Gastrocnemius medialis (tissue), 4 donors: Measurements from ENCODE around the gene PTGIS.

Experiments
- CTCF ChIP-seq, 5 experiments: fragments of 450-650 bp in 3 of 5; fragments of 200-600 bp in 2 of 5; sonication (generic) in 2 of 5; IDR thresholded peaks in 4 of 5; conservative IDR thresholded peaks in 1 of 5; 1 replicate in 4 of 5; 2 replicates in 1 of 5; pipeline ENCODE4 v1.5.1; 2016 to 2019; ENCODE audit warnings: antibody characterized with exemption in 5 of 5, mild to moderate bottlenecking in 3 of 5, moderate library complexity in 3 of 5
- POLR2A ChIP-seq, 2 donors: fragments of 450-650 bp; IDR thresholded peaks; one replicate each; pipeline ENCODE4 v1.6.1; 2017; ENCODE audit warnings: antibody characterized with exemption in 2 of 2, mild to moderate bottlenecking in 2 of 2, moderate library complexity in 2 of 2

- TF ChIP-seq CTCF (IDR thresholded peaks at IDR 0.05 in 4 of 5, conservative IDR thresholded peaks at IDR 0.05 in 1 of 5) (no peak), POLR2A (IDR thresholded peaks at IDR 0.05) (no peak)
These were observed 31.8 kb upstream of the PTGIS start for GRCh38 chr20:49599746-49600113.
